Measurements from ENCODE around the gene APOO. TPM values are rescaled to one million over a fixed set of nuclear protein-coding genes. Genes with fewer than 3 reads are reported as not detected.

APOO gene
- total RNA-seq, 1 experiment from 2014 or later: 95.3 TPM

DNA sequence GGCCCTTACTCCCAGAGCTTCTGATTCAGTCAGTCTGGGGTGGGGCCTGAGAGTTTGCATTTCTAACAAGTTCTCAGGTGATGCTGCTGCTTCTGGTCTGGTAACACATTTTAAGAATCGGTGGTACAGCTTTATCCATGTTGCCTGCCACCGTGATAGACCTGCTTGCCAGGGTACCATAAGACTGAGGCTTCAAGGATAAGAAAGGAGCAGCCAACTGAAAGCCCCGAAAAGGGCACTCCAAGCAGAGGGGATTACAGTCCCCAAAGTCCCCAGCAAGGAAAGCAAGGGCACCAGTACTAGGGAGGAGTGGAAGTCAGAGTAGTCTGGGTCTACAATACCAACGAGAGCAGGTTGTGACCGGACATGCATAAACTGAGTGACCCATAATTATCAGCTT, 49.8 kb downstream of the APOO start:
- no peaks in the 10 kb centered on the region for H3K4me1 ChIP-seq (ENCODE audit: insufficient read depth, low read length)
- DNase-seq: no peak
- H2BK12ac ChIP-seq (ENCODE audit: insufficient read length, low read depth, low read length): no peak overlapping the region
- H3K4me2 ChIP-seq (ENCODE audit: insufficient read depth, insufficient read length, low read length): no peak overlapping the region
- no peak overlapping the region for H3K18ac ChIP-seq (ENCODE audit: insufficient read length, low read depth, low read length)
- no peak overlapping the region for H4K5ac ChIP-seq (ENCODE audit: insufficient read length, low read depth, low read length)
- H4K20me1 ChIP-seq (ENCODE audit: control insufficient read depth, insufficient read depth, insufficient read length): no peaks in the 10 kb centered on the region
- Mint-ChIP-seq H3K36me3 (ENCODE audit: insufficient read depth in 1 of 3, low read depth in 3 of 3) (peaks cover 8 to 36% (median 28%) of the 10 kb centered on the region in 3 experiments; a peak in 6 of 7 replicates), H3K27me3 (ENCODE audit: low read depth) (no peaks in the 10 kb centered on the region), H3K27ac (no peak overlapping the region), H3K9me3 (no peaks in the 10 kb centered on the region), H3K4me3 (no peak overlapping the region), H3K4me1 (no peaks in the 10 kb centered on the region)
- no peak overlapping the region for H2BK20ac ChIP-seq (ENCODE audit: low read depth, low read length, poor library complexity, severe bottlenecking)
- no CpG with 5 or more reads among the region's 5 CpGs for WGBS (ENCODE audit: extremely low coverage, insufficient read length, low lambda C conversion rate)
- no peak overlapping the region for H3K4ac ChIP-seq (ENCODE audit: low read depth, low read length)
- no peak overlapping the region for H3K23ac ChIP-seq (ENCODE audit: insufficient read length, low read depth, low read length)
- no peaks in the 10 kb centered on the region for H3K27me3 ChIP-seq (ENCODE audit: insufficient read depth, low read length)
- TF ChIP-seq, protein P1, sequence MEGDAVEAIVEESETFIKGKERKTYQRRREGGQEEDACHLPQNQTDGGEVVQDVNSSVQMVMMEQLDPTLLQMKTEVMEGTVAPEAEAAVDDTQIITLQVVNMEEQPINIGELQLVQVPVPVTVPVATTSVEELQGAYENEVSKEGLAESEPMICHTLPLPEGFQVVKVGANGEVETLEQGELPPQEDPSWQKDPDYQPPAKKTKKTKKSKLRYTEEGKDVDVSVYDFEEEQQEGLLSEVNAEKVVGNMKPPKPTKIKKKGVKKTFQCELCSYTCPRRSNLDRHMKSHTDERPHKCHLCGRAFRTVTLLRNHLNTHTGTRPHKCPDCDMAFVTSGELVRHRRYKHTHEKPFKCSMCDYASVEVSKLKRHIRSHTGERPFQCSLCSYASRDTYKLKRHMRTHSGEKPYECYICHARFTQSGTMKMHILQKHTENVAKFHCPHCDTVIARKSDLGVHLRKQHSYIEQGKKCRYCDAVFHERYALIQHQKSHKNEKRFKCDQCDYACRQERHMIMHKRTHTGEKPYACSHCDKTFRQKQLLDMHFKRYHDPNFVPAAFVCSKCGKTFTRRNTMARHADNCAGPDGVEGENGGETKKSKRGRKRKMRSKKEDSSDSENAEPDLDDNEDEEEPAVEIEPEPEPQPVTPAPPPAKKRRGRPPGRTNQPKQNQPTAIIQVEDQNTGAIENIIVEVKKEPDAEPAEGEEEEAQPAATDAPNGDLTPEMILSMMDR (conservative IDR thresholded peaks at IDR 0.05): no peak
- H3K14ac ChIP-seq (ENCODE audit: insufficient read depth, low read length): no peak overlapping the region
- no peaks in the 10 kb centered on the region for H3K79me1 ChIP-seq (ENCODE audit: insufficient read depth, low read depth, low read length, poor library complexity, severe bottlenecking)
- no peak overlapping the region for H3K9ac ChIP-seq (ENCODE audit: extremely low read depth, insufficient read length, low read length)
- H3K23me2 ChIP-seq (ENCODE audit: insufficient read length, low read depth, low read length, poor library complexity, severe bottlenecking): peaks cover 2% of the 10 kb centered on the region
- H3T11ph ChIP-seq (ENCODE audit: low read length): no peak overlapping the region
- no peak overlapping the region for H2AFZ ChIP-seq (ENCODE audit: low read length)
- H3K56ac ChIP-seq (ENCODE audit: insufficient read length, low read depth, low read length): no peak overlapping the region
- no peaks in the 10 kb centered on the region for H3K79me2 ChIP-seq (ENCODE audit: insufficient read depth, low read length)
- H4K91ac ChIP-seq (ENCODE audit: insufficient read length, low read depth, low read length): no peak overlapping the region
- no peak overlapping the region for H4K8ac ChIP-seq (replicated peaks; ENCODE audit: insufficient read length, low read depth, low read length)
- H2AK5ac ChIP-seq (ENCODE audit: insufficient read length, low read length): no peak overlapping the region
- no peak overlapping the region for H2BK15ac ChIP-seq (ENCODE audit: low read depth, low read length)
- no peak overlapping the region for H2BK120ac ChIP-seq (ENCODE audit: low read depth, low read length, poor library complexity, severe bottlenecking)
- H3K9me3 ChIP-seq (ENCODE audit: control insufficient read depth, low read depth, low read length): no peaks in the 10 kb centered on the region
- H3K27ac ChIP-seq (ENCODE audit: insufficient read length, low read depth, low read length): no peak overlapping the region
- H2BK5ac ChIP-seq (ENCODE audit: insufficient read length, low read length): no peak overlapping the region

Measured in H9 (cell line).